SK-N-SH (cell line): ENCODE data around the gene TFR2. TPM values are rescaled to one million over a fixed set of nuclear protein-coding genes. Genes with fewer than 3 reads are reported as not detected.
A peak's percentile ranks its signal among the peaks of the same experiment; 100 is the strongest.

ENCODE experiments used
- CTCF ChIA-PET: fragments of 300-600, 350-600 bp; formaldehyde crosslinking; extraction: SDS; loops from one replicate; lab custom pipeline; 2021; lab: Yijun Ruan, JAX
- POLR2A ChIA-PET: fragments of 350-600 bp; sonication (Branson Sonifier 250); formaldehyde crosslinking; extraction: SDS; loops from one replicate; lab custom pipeline; 2020; ENCODE audit warnings: antibody characterized with exemption, inconsistent platforms; lab: Yijun Ruan, JAX
- DNase-seq: peaks from one replicate; pipeline ENCODE4 v3.0.0; 2012
- H2AFZ ChIP-seq: fragments of 200-600 bp; sonication (generic); 2 replicates; pipeline ENCODE4 v1.8.1; 2016; ENCODE audit warnings: antibody characterized with exemption, mild to moderate bottlenecking, low read depth
- H3F3A ChIP-seq: fragments of 200-600 bp; sonication (generic); replicated peaks from 2 replicates; pipeline ENCODE3; 2016; ENCODE audit warnings: antibody characterized with exemption, mild to moderate bottlenecking; ENCODE audit not compliant: insufficient read depth
- H3K27ac ChIP-seq, 2 experiments: fragments of 200-500 bp in 1 of 2; fragments of 200-600 bp in 1 of 2; sonication (Bioruptor generic) in 1 of 2; sonication (generic), shearing (Covaris generic) in 1 of 2; 2 replicates each; pipeline versions ENCODE4 v1.5.1 to v1.6.1; 2014 to 2016; ENCODE audit warnings: low read depth in 2 of 2, inconsistent platforms in 1 of 2, low read length in 1 of 2, mild to moderate bottlenecking in 1 of 2, mixed read lengths in 1 of 2
- H3K27me3 ChIP-seq: fragments of 200-600 bp; sonication (generic), shearing (Covaris generic); 2 replicates; pipeline ENCODE4 v1.6.1; 2016; ENCODE audit warnings: mixed run types; ENCODE audit not compliant: insufficient read depth
- H3K36me3 ChIP-seq, 2 experiments: fragments of 200-500 bp in 1 of 2; fragments of 200-600 bp in 1 of 2; sonication (Bioruptor generic) in 1 of 2; sonication (generic) in 1 of 2; replicated peaks in 1 of 2; 2 replicates each; pipeline versions ENCODE3 to v1.5.1; 2014 to 2016; ENCODE audit warnings: low read length in 1 of 2, mild to moderate bottlenecking in 1 of 2; ENCODE audit not compliant: insufficient read depth in 2 of 2, control insufficient read depth in 1 of 2
- H3K4me1 ChIP-seq, 2 experiments: fragments of 200-500 bp in 1 of 2; fragments of 200-600 bp in 1 of 2; sonication (Bioruptor generic) in 1 of 2; sonication (generic), shearing (Covaris generic) in 1 of 2; 2 replicates each; pipeline versions ENCODE4 v1.5.1 to v1.6.1; 2014 to 2016; ENCODE audit warnings: low read depth in 1 of 2, low read length in 1 of 2, mixed run types in 1 of 2; ENCODE audit not compliant: insufficient read depth in 2 of 2, control insufficient read depth in 1 of 2
- H3K4me2 ChIP-seq: fragments of 200-600 bp; sonication (generic), shearing (Covaris generic); 2 replicates; pipeline ENCODE4 v1.6.1; 2017; ENCODE audit warnings: mixed run types
- H3K4me3 ChIP-seq, 2 experiments: fragments of 200-500 bp in 1 of 2; fragments of 200-600 bp in 1 of 2; sonication (Bioruptor generic) in 1 of 2; sonication (generic), shearing (Covaris generic) in 1 of 2; 2 replicates each; pipeline versions ENCODE4 v1.5.1 to v1.8.1; 2014 to 2016; ENCODE audit warnings: low read depth in 2 of 2, inconsistent platforms in 1 of 2, low read length in 1 of 2, mild to moderate bottlenecking in 1 of 2, mixed read lengths in 1 of 2, moderate library complexity in 1 of 2
- H3K79me2 ChIP-seq: fragments of 200-600 bp; sonication (generic); 2 replicates; pipeline ENCODE4 v1.8.1; 2017; ENCODE audit warnings: mild to moderate bottlenecking; ENCODE audit not compliant: insufficient read depth
- H3K9ac ChIP-seq: fragments of 200-600 bp; sonication (generic); 2 replicates; pipeline ENCODE4 v1.6.1; 2017; ENCODE audit warnings: mixed run types
- H3K9me2 ChIP-seq: fragments of 200-600 bp; sonication (generic); 2 replicates; pipeline ENCODE4 v1.6.1; 2017; ENCODE audit warnings: mixed run types
- H3K9me3 ChIP-seq: fragments of 200-600 bp; sonication (generic); 2 replicates; pipeline ENCODE4 v1.6.1; 2017; ENCODE audit warnings: mixed run types, mild to moderate bottlenecking, moderate library complexity
- H4K20me1 ChIP-seq: fragments of 200-600 bp; sonication (generic); 2 replicates; pipeline ENCODE4 v1.6.1; 2017; ENCODE audit warnings: mild to moderate bottlenecking, mixed run types; ENCODE audit not compliant: insufficient read depth
- CHD2 ChIP-seq: fragments of 150-350 bp; IDR thresholded peaks from 2 replicates; pipeline ENCODE4 v1.6.1; 2018; ENCODE audit warnings: low read length; ENCODE audit not compliant: partially characterized antibody
- JUND ChIP-seq: IDR thresholded peaks from 2 replicates; pipeline ENCODE4 v1.4.0; 2012
- MEF2A ChIP-seq: IDR thresholded peaks from 2 replicates; pipeline ENCODE4 v1.4.0; 2012; ENCODE audit warnings: low read depth, borderline replicate concordance
- RAD21 ChIP-seq: IDR thresholded peaks from 2 replicates; pipeline ENCODE4 v1.6.1; 2012; ENCODE audit warnings: mild to moderate bottlenecking, low read length
- REST ChIP-seq: IDR thresholded peaks from 2 replicates; pipeline ENCODE4 v1.6.1; 2012; ENCODE audit warnings: mild to moderate bottlenecking, low read depth, low read length, moderate library complexity
- TAF1 ChIP-seq: IDR thresholded peaks from 2 replicates; pipeline ENCODE4 v1.6.1; 2012; ENCODE audit warnings: low read depth, mild to moderate bottlenecking, low read length, moderate library complexity, borderline replicate concordance
- TEAD4 ChIP-seq: IDR thresholded peaks from 2 replicates; pipeline ENCODE4 v1.4.0; 2012; ENCODE audit warnings: mild to moderate bottlenecking, borderline replicate concordance; ENCODE audit not compliant: insufficient read depth
- YY1 ChIP-seq: IDR thresholded peaks from 2 replicates; pipeline ENCODE4 v1.4.0; 2012; ENCODE audit warnings: low read depth, mild to moderate bottlenecking
- WGBS: methylation state at CpG from one replicate; pipeline ENCODE4 v1.1.6; 2017; ENCODE audit warnings: low lambda C conversion rate; 5-methylcytosine and 5-hydroxymethylcytosine counted together
- polyA plus RNA-seq, 3 experiments: library from polyadenylated mRNA; depleted of rRNA; stranded (reverse); fragments of >200 nt; gene quantifications; 2 replicates each; pipeline ENCODE4 v1.2.3, GENCODE V29; 2012
- TF ChIP-seq, protein P1 (sequence below): IDR thresholded peaks from 2 replicates; pipeline ENCODE4 v1.4.0; 2012; ENCODE audit warnings: low read depth
- TF ChIP-seq, protein P2 (sequence below): fragments of 150-350 bp; IDR thresholded peaks from 2 replicates; pipeline ENCODE4 v1.6.1; 2016; ENCODE audit warnings: mild to moderate bottlenecking, low read depth, low read length
- TF ChIP-seq, protein P3 (sequence below): fragments of 150-350 bp; IDR thresholded peaks from 2 replicates; pipeline ENCODE4 v1.6.1; 2017; ENCODE audit warnings: antibody characterized with exemption, low read length, low read depth, borderline replicate concordance

Gene TFR2
- polyA plus RNA-seq, 1 of the 3 experiments (the other 2 are of a cell fraction) = 0.30 TPM

DNA sequence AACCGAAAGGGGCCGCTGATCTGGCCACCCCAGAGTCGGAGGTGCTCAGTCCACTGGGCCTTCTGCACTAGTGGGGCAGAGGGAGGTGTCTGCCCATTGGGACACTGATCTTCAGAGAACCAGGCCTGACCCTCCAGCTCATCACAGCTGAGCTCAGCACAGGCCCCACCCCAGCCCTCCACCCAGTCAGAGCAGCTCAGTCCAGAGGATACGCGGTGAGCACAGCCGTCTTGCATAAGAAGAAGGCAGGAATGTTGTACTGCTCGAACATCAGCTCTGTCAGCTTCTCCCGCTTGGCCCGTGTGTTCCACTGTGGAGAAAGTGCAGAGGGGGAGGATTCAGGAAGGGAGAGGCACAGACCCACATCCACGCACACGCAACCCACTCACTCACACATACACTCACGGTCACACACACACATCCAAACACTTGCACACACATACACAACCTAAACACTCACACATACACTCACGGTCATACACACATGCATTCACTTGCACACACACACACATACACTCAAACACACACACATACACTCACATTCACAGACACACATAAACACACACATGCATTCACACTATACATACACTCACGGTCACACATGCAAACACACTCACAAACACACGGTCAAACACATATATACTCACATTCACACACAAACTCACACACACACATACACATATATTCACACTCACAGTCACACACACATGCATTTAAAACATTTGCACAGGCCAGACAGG is 8.6 kb upstream of the TFR2 start (continued):
- TF ChIP-seq, protein P1, sequence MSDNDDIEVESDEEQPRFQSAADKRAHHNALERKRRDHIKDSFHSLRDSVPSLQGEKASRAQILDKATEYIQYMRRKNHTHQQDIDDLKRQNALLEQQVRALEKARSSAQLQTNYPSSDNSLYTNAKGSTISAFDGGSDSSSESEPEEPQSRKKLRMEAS = no peak
- no peak for TF ChIP-seq TEAD4
- TF ChIP-seq TAF1 = no peak
- TF ChIP-seq YY1 = no peak
- no peak for TF ChIP-seq MEF2A

- Histone ChIP-seq H3K9me2 (no peaks in the 10 kb centered on the region), H3K9ac (no peak overlapping the region), H3F3A (no peaks in the 10 kb centered on the region), H3K4me3 (no peak overlapping the region), H3K36me3 (no peaks in the 10 kb centered on the region), H2AFZ (no peak overlapping the region), H3K27ac (no peak overlapping the region), H3K79me2 (no peaks in the 10 kb centered on the region), H3K4me1 (peaks cover 0 to 9% of the 10 kb centered on the region in 2 experiments; a peak in 1 of 4 replicates), H3K9me3 (no peaks in the 10 kb centered on the region), H3K4me2 (no peak overlapping the region), H3K27me3 (peaks cover 7% of the 10 kb centered on the region; the same call in 1 of the 2 replicates), H4K20me1 (no peaks in the 10 kb centered on the region)
- ChIA-PET CTCF (interaction anchor here (0.9 to 12.8 kb wide), 5 partner anchors 8 to 82 kb away, joined by 3 to 109 read pairs (median 4); partner anchors contain the start of gene ACTL6B), POLR2A (interaction anchor here (0.5 to 1.5 kb wide), 2 partner anchors 10 to 30 kb away, joined by 3 to 4 read pairs; partner anchors contain the start of gene GNB2)
- TF ChIP-seq, protein P2, sequence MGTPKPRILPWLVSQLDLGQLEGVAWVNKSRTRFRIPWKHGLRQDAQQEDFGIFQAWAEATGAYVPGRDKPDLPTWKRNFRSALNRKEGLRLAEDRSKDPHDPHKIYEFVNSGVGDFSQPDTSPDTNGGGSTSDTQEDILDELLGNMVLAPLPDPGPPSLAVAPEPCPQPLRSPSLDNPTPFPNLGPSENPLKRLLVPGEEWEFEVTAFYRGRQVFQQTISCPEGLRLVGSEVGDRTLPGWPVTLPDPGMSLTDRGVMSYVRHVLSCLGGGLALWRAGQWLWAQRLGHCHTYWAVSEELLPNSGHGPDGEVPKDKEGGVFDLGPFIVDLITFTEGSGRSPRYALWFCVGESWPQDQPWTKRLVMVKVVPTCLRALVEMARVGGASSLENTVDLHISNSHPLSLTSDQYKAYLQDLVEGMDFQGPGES = no peak
- TF ChIP-seq CHD2 = no peak
- TF ChIP-seq REST = no peak
- TF ChIP-seq, protein P3, sequence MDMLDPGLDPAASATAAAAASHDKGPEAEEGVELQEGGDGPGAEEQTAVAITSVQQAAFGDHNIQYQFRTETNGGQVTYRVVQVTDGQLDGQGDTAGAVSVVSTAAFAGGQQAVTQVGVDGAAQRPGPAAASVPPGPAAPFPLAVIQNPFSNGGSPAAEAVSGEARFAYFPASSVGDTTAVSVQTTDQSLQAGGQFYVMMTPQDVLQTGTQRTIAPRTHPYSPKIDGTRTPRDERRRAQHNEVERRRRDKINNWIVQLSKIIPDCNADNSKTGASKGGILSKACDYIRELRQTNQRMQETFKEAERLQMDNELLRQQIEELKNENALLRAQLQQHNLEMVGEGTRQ = no peak
- TF ChIP-seq JUND = no peak
- TF ChIP-seq RAD21 = no peak
- DNase-seq = peak; percentile 75
- 89% methylated on average over 8 of the region's 11 CpGs for WGBS
These were observed 1.2 kb upstream of the TFR2 start for GRCh38 chr7:100642534-100642907.
